HepG2 (cell line): ENCODE data around the gene PLCXD1. TPM values are rescaled to one million over a fixed set of nuclear protein-coding genes. Genes with fewer than 3 reads are reported as not detected.

Experiments used
- ATAC-seq: fragments of 200-7000 bp; cut with Tn5 transposase; 3 replicates; pipeline ENCODE4 v1.9.1; 2020; ENCODE audit warnings: mild to moderate bottlenecking, moderate library complexity
- BruUV-seq: library from RNA; stranded (reverse); fragments of 400-500 nt; replicated peaks from 2 replicates; lab custom pipeline; 2021; lab: Mats Ljungman, UMichigan
- CTCF ChIA-PET: fragments of 300-600 bp; formaldehyde crosslinking; extraction: SDS; loops from one replicate; lab custom pipeline; 2021; ENCODE audit warnings: low total read pairs, inconsistent platforms, low intra/inter-chr PET ratio; lab: Yijun Ruan, JAX
- POLR2A ChIA-PET: fragments of 350-600 bp; sonication (Branson Sonifier 250); formaldehyde crosslinking; loops from one replicate; lab custom pipeline; 2020; ENCODE audit warnings: antibody characterized with exemption, inconsistent platforms; lab: Yijun Ruan, JAX
- DNase-seq: peaks from one replicate; pipeline ENCODE4 v3.0.0-alpha.2; 2015; ENCODE audit warnings: low spot score
- FAIRE-seq: peaks from 3 replicates; lab custom pipeline; 2011; peaks lifted over from hg19 to GRCh38; lab: Jason Lieb, UNC
- H2AFZ ChIP-seq: one replicate; pipeline ENCODE4 v1.6.1; 2011; ENCODE audit warnings: low read length, inconsistent platforms
- H3K27ac ChIP-seq: fragments of 300-600 bp; 3 replicates; pipeline ENCODE4 v1.8.0; 2011; ENCODE audit warnings: mixed run types, mild to moderate bottlenecking, mixed read lengths, low read length, inconsistent platforms; ENCODE audit not compliant: insufficient read depth; ENCODE audit errors: extremely low read length
- H3K27me3 ChIP-seq, 2 experiments: fragments of 200-600 bp in 1 of 2; 2 replicates in 1 of 2; 3 replicates in 1 of 2; pipeline versions ENCODE4 v1.6.0 to v1.8.0; 2011; ENCODE audit warnings: low read length in 2 of 2, mild to moderate bottlenecking in 2 of 2, moderate library complexity in 2 of 2, inconsistent platforms in 1 of 2; ENCODE audit not compliant: insufficient read depth in 2 of 2, control insufficient read depth in 1 of 2
- H3K36me3 ChIP-seq, 2 experiments: fragments of 200-600 bp in 1 of 2; replicated peaks in 1 of 2; 2 replicates in 1 of 2; 3 replicates in 1 of 2; pipeline versions ENCODE4 v1.5.1 to v1.8.0; 2011; ENCODE audit warnings: low read length in 2 of 2, inconsistent platforms in 1 of 2; ENCODE audit not compliant: insufficient read depth in 2 of 2, control insufficient read depth in 1 of 2
- H3K4me1 ChIP-seq: 2 replicates; pipeline ENCODE4 v1.5.1; 2012; ENCODE audit warnings: low read length, inconsistent platforms; ENCODE audit not compliant: insufficient read depth
- H3K4me2 ChIP-seq: 2 replicates; pipeline ENCODE4 v1.6.0; 2011; ENCODE audit warnings: low read depth, low read length, inconsistent platforms
- H3K4me3 ChIP-seq, 3 experiments: fragments of 200-600 bp in 1 of 3; sonication (generic), shearing (Covaris generic) in 1 of 3; replicated peaks in 1 of 3; 2 replicates each; pipeline ENCODE4 v1.5.1; 2011 to 2016; ENCODE audit warnings: low read length in 3 of 3, inconsistent platforms in 2 of 3, low read depth in 2 of 3, mild to moderate bottlenecking in 2 of 3, control low read depth in 1 of 3, mixed read lengths in 1 of 3; ENCODE audit not compliant: insufficient read depth in 1 of 3
- H3K79me2 ChIP-seq: one replicate; pipeline ENCODE4 v1.6.1; 2011; ENCODE audit warnings: low read length, inconsistent platforms; ENCODE audit not compliant: insufficient read depth
- H3K9ac ChIP-seq: 2 replicates; pipeline ENCODE4 v1.6.0; 2011; ENCODE audit warnings: mild to moderate bottlenecking, low read depth, low read length, inconsistent platforms; ENCODE audit not compliant: insufficient read depth
- H3K9me3 ChIP-seq: 2 replicates; pipeline ENCODE4 v1.5.1; 2012; ENCODE audit warnings: mild to moderate bottlenecking, low read length
- H4K20me1 ChIP-seq: 2 replicates; pipeline ENCODE4 v1.6.0; 2011; ENCODE audit warnings: inconsistent platforms, mild to moderate bottlenecking, low read length, moderate library complexity; ENCODE audit not compliant: insufficient read depth
- KAT8 ChIP-seq: IDR thresholded peaks from 2 replicates; pipeline ENCODE4 v1.6.1; 2016; ENCODE audit warnings: missing genetic modification reagents, missing compliant biosample characterization
- MIER3 ChIP-seq: IDR thresholded peaks from 2 replicates; pipeline ENCODE4 v1.6.1; 2016; ENCODE audit warnings: missing compliant biosample characterization, borderline replicate concordance
- NR3C1 ChIP-seq: sonication (generic); formaldehyde crosslinking; IDR thresholded peaks from 2 replicates; pipeline ENCODE4 v1.4.0; 2020; ENCODE audit warnings: missing genetic modification reagents
- PTBP1 ChIP-seq: fragments of 200-400 bp; formaldehyde crosslinking; IDR thresholded peaks from 2 replicates; pipeline ENCODE4 v1.6.1; 2018; ENCODE audit warnings: low read length, low read depth; ENCODE audit not compliant: poor library complexity, severe bottlenecking
- ZFP62 ChIP-seq: sonication (generic); formaldehyde crosslinking; IDR thresholded peaks from 2 replicates; pipeline ENCODE4 v1.4.0; 2020; ENCODE audit warnings: missing genetic modification reagents
- ZNF547 ChIP-seq: sonication (generic); formaldehyde crosslinking; IDR thresholded peaks from 2 replicates; pipeline ENCODE4 v1.5.1; 2020; ENCODE audit warnings: mild to moderate bottlenecking, missing genetic modification reagents
- WGBS: methylation state at CpG from one replicate; pipeline ENCODE4 v1.1.6; 2017; ENCODE audit warnings: low lambda C conversion rate; 5-methylcytosine and 5-hydroxymethylcytosine counted together
- in situ Hi-C: cut with HindIII; loops from 2 replicates; pipeline ENCODE4 v1.10.0; 2017; ENCODE audit warnings: low pct_unique_long_range_greater_than_20kb; ENCODE audit not compliant: extremely low pct_ligation_motif_present
- intact Hi-C: fragments of 100-400 bp; cut with micrococcal nuclease; formaldehyde crosslinking; loops from one replicate; pipeline ENCODE4 v1.10.0; 2022; ENCODE audit not compliant: unreplicated experiment
- polyA plus RNA-seq, 8 experiments: library from polyadenylated mRNA; depleted of rRNA in 3 of 8; stranded (reverse) in 7 of 8; unstranded in 1 of 8; fragments of >200 nt; fragmentation: Illumina TruSeq in 4 of 8; extraction: Trizol in 4 of 8; gene quantifications; 2 replicates each; pipeline versions ENCODE4 v1.2.1 to v1.2.3, GENCODE V29; 2011 to 2016; ENCODE audit warnings: low read depth in 4 of 8, missing spikeins in 1 of 8, mixed read lengths in 1 of 8; ENCODE audit not compliant: insufficient read depth in 1 of 8
- total RNA-seq, 5 experiments: library from RNA; depleted of rRNA; stranded (reverse); fragments of >200 nt; fragmentation: Illumina TruSeq; extraction: Trizol; gene quantifications; 2 replicates each; pipeline ENCODE4 v1.2.3, GENCODE V29; 2016; ENCODE audit warnings: low read depth in 1 of 5
- TF ChIP-seq, protein P1 (sequence below): sonication (generic); formaldehyde crosslinking; IDR thresholded peaks from 2 replicates; pipeline ENCODE4 v1.4.0; 2020; ENCODE audit warnings: missing genetic modification reagents
- TF ChIP-seq, protein P2 (sequence below): sonication (generic); formaldehyde crosslinking; conservative IDR thresholded peaks from 2 replicates; pipeline ENCODE4 v1.8.0; 2022; ENCODE audit warnings: missing genetic modification reagents

The PLCXD1 gene
- total and polyA plus RNA-seq, 2 of the 13 experiments (the other 11 are each of a cell fraction or from before 2014, with no cell fraction given): 87.7 to 153 TPM

DNA sequence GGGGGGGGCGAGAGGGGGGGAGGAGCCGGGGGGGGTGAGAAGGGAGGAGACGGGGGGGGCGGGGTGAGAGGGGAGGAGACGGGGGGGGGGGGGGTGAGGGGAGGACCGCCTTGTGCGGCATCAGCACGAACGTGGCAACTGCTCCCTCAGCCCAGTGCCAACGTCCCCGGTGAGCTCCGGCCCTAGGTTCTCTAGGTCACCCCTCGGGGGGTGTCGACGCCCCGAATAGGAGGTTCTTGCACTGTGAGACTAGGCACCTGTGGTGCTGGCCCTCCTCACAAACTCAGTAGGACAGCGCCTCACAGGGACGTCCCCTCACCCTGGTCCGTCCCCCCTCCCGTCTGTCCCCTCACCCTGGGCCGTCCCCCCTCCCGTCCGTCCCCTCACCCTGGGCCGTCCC is 58.9 kb downstream of the PLCXD1 start:
- H3K9me3 ChIP-seq: no peaks in the 10 kb centered on the region
- H4K20me1 ChIP-seq: no peaks in the 10 kb centered on the region
- no peaks in the 10 kb centered on the region for H3K4me1 ChIP-seq
- no peaks in the 10 kb centered on the region for H3K79me2 ChIP-seq
- WGBS: 89% methylated on average over 15 of the region's 24 CpGs
- no peak overlapping the region for H3K4me2 ChIP-seq
- intact Hi-C loops: no loop called here
- peaks cover 0 to 7% of the 10 kb centered on the region in 2 experiments; a peak in 2 of 5 replicates for H3K36me3 ChIP-seq
- H3K4me3 ChIP-seq: no peak overlapping the region
- FAIRE-seq: no peak
- no peak overlapping the region for H2AFZ ChIP-seq
- H3K27ac ChIP-seq: no peak overlapping the region
- no TSS peak for BruUV-seq
- H3K9ac ChIP-seq: no peak overlapping the region
- CTCF ChIA-PET: no interaction called here
- no peaks in the 10 kb centered on the region for H3K27me3 ChIP-seq
- POLR2A ChIA-PET: no interaction called here
- TF ChIP-seq, protein P1, sequence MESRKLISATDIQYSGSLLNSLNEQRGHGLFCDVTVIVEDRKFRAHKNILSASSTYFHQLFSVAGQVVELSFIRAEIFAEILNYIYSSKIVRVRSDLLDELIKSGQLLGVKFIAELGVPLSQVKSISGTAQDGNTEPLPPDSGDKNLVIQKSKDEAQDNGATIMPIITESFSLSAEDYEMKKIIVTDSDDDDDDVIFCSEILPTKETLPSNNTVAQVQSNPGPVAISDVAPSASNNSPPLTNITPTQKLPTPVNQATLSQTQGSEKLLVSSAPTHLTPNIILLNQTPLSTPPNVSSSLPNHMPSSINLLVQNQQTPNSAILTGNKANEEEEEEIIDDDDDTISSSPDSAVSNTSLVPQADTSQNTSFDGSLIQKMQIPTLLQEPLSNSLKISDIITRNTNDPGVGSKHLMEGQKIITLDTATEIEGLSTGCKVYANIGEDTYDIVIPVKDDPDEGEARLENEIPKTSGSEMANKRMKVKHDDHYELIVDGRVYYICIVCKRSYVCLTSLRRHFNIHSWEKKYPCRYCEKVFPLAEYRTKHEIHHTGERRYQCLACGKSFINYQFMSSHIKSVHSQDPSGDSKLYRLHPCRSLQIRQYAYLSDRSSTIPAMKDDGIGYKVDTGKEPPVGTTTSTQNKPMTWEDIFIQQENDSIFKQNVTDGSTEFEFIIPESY (CRISPR knock-in tag): no peak
- no peak for TF ChIP-seq MIER3 (CRISPR knock-in tag)
- TF ChIP-seq NR3C1 (CRISPR knock-in tag): no peak
- TF ChIP-seq KAT8 (CRISPR knock-in tag): no peak
- no peak for TF ChIP-seq ZFP62 (CRISPR knock-in tag)
- no peak for TF ChIP-seq PTBP1
- TF ChIP-seq, protein P2, sequence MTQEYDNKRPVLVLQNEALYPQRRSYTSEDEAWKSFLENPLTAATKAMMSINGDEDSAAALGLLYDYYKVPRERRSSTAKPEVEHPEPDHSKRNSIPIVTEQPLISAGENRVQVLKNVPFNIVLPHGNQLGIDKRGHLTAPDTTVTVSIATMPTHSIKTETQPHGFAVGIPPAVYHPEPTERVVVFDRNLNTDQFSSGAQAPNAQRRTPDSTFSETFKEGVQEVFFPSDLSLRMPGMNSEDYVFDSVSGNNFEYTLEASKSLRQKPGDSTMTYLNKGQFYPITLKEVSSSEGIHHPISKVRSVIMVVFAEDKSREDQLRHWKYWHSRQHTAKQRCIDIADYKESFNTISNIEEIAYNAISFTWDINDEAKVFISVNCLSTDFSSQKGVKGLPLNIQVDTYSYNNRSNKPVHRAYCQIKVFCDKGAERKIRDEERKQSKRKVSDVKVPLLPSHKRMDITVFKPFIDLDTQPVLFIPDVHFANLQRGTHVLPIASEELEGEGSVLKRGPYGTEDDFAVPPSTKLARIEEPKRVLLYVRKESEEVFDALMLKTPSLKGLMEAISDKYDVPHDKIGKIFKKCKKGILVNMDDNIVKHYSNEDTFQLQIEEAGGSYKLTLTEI (CRISPR knock-in tag): no peak
- TF ChIP-seq ZNF547: no peak
- TF ChIP-seq, all 625 proteins: peak for 0
- DNase-seq: no peak
- in situ Hi-C loops: no loop called here
- ATAC-seq: peak; percentile 25; the same call in 2 of the 3 replicates
